K562 (cell line): Measurements from ENCODE around the gene MBOAT2. TPM values are rescaled to one million over a fixed set of nuclear protein-coding genes. Genes with fewer than 3 reads are reported as not detected.

Experiments used
- CHD1 ChIP-seq: fragments of 200-600 bp; sonication (generic); IDR thresholded peaks from one replicate; pipeline ENCODE4 v1.6.1; 2012; ENCODE audit warnings: mild to moderate bottlenecking, moderate library complexity, low read length, inconsistent platforms
- ELK3 ChIP-seq: fragments of 450-650 bp; formaldehyde crosslinking; IDR thresholded peaks from 2 replicates; pipeline ENCODE4 v1.4.0; 2020; ENCODE audit warnings: mild to moderate bottlenecking
- MBD1 ChIP-seq: fragments of 250-450 bp; sonication (Bioruptor Pico); IDR thresholded peaks from 2 replicates; pipeline ENCODE4 v1.8.0; 2022; ENCODE audit warnings: inconsistent platforms
- PBX2 ChIP-seq, 2 experiments: IDR thresholded peaks in 1 of 2; conservative IDR thresholded peaks in 1 of 2; 2 replicates each; pipeline ENCODE4 v1.6.1; 2016; ENCODE audit warnings: low read depth in 2 of 2, mild to moderate bottlenecking in 1 of 2, missing compliant biosample characterization in 1 of 2, missing genetic modification characterization in 1 of 2, moderate library complexity in 1 of 2
- polyA plus RNA-seq, 8 experiments: library from polyadenylated mRNA; depleted of rRNA in 4 of 8; stranded (reverse) in 5 of 8; unstranded in 3 of 8; fragments of >200 nt; fragmentation: Nextera tagmentation in 2 of 8; fragmentation: Illumina TruSeq in 1 of 8; extraction: Ambion mirVana in 2 of 8; extraction: Trizol in 1 of 8; gene quantifications; 2 replicates each; pipeline versions ENCODE4 v1.2.1 to v1.2.3, GENCODE V29; 2011 to 2014; ENCODE audit warnings: inconsistent platforms in 1 of 8, missing spikeins in 1 of 8
- total RNA-seq, 7 experiments: library from RNA; depleted of rRNA in 6 of 7; stranded (reverse); fragments of >200 nt in 6 of 7; fragmentation: Illumina TruSeq in 2 of 7; extraction: Trizol in 2 of 7; gene quantifications; 2 replicates each; pipeline versions ENCODE4 v1.2.1 to v1.2.3, GENCODE V29; 2011 to 2021; ENCODE audit warnings: low replicate concordance in 1 of 7

MBOAT2 gene
- total and polyA plus RNA-seq, 9 of the 15 experiments (the other 6 are each of a cell fraction or from before 2014, with no cell fraction given) = 8.4 to 122 (median 27.6) TPM

- no peak for TF ChIP-seq CHD1
- TF ChIP-seq PBX2 (CRISPR knock-in tag; IDR thresholded peaks at IDR 0.05; ENCODE audit: low read depth) = no peak
- 0 out of 2 replicates have a peak, but pooled peaks have one; percentile 37 for TF ChIP-seq PBX2 (tag; conservative IDR thresholded peaks at IDR 0.05; ENCODE audit: low read depth)
- no peak for TF ChIP-seq ELK3
- peak; percentile 79; the same call in 1 of the 2 replicates for TF ChIP-seq MBD1
Measured at GRCh38 chr2:8837795-8838140, 165.7 kb downstream of the MBOAT2 start (continued).
